Measurements from ENCODE around the gene HOPX. TPM values are rescaled to one million over a fixed set of nuclear protein-coding genes. Genes with fewer than 3 reads are reported as not detected.
"Not testable (repeated sequence)": the region's sequence is repeated elsewhere in the genome, so short reads cannot be mapped to it uniquely, and the experiment has no call there.

Gene HOPX
- total RNA-seq, 4 donors from 2014 or later = 271 to 316 (median 289) TPM

DNA sequence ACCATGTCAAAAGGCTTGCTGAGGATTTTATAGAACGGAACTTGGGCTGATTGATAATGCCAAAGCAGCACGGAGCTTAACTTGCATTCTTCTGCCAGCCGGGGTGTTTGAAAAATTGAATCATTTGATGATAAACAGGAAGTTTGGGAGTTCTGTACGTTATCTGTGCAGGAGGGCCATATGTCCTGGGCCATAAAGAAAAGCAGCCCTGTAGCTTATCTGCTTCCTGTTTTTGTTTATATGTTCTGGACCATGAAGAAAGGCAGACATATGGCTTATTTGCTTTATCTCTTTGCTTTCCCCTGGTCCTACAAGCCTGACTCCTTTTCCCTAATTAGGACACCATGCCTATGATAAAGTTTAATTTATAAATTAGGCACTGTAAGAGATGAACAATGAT is 62.4 kb downstream of the HOPX start:
- intact Hi-C loops (cut with DNase I) = no loop called here
- Histone ChIP-seq H3K4me3 (replicated peaks in 1 of 3) (no peak overlapping the region), H3K9me3 (no peaks in the 10 kb centered on the region), H3K4me1 (no peaks in the 10 kb centered on the region), H3K27me3 (no peaks in the 10 kb centered on the region), H3K36me3 (no peaks in the 10 kb centered on the region), H3K27ac (no peak overlapping the region)
- TF ChIP-seq CTCF (IDR thresholded peaks at IDR 0.05) = no peak
- TF ChIP-seq POLR2A (IDR thresholded peaks at IDR 0.05) = no peak
- 76 to 89% methylated on average over 4 of the region's 4 CpGs for WGBS, 2 donors
- no peak for DNase-seq

DNA sequence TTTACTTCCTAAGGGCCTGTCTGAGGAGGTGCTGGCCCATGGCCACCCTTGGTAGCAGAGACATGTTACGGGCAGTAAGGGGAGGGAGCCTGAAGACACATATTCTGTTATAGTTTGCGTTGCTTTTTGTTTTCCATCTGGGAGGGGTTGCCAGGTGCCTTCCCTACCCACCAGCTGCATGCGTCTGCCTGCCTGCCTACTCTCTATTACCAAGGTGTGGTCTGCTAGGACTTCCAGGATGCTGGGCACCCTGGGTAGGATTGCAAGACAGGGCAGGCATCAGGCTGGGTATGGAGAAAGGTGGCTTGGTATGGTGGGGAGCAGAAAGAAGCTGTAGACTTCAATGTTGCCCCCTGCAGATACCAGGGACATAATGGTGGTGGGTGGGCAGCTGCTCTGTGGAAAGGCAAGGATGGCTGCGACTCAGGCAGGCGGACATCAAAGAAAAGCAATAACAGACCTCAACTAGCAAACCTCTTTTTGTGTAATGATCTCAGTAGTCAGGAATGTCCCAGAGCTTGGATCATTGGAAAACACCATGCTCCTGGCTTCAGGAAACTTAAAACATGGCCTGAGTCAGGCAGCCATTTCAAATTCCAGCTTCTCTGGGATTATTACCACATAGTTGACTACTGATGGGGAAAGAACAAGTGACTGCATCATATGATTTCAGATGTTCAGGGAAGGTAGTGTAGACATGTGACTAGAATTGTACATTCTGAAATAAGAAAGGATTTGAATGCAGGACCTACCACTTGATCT is 67.8 kb downstream of the HOPX start:
- 94 to 96% methylated on average over 5 of the region's 5 CpGs for WGBS, 2 donors
- intact Hi-C loops (cut with DNase I) = no loop called here
- Histone ChIP-seq H3K27ac (no peak overlapping the region), H3K36me3 (no peaks in the 10 kb centered on the region), H3K4me3 (replicated peaks in 1 of 3) (no peak overlapping the region), H3K4me1 (no peaks in the 10 kb centered on the region), H3K27me3 (no peaks in the 10 kb centered on the region), H3K9me3 (no peaks in the 10 kb centered on the region)
- TF ChIP-seq CTCF (IDR thresholded peaks at IDR 0.05) = no peak
- no peak for TF ChIP-seq POLR2A (IDR thresholded peaks at IDR 0.05)
- DNase-seq = peak in 1 of 2 donors; percentile 16

DNA sequence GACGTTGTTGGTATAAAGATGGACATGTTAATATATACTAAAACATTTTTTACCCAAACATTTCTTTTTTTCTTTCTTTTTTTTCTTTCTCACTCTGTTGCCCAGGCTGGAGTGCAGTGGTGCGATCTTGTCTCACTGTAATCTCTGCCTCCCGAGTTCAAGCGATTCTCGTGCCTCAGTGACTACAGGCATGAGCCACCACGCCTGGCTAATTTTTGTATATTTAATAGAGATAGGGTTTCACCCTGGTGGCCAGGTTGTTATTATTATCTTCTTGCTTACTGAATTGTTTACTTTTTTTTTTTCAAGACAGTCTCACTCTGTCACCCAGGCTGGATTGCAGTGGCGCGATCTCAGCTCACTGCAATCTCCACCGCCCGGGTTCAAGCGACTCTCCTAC is 68.8 kb downstream of the HOPX start:
- DNase-seq = peak; percentile 14 to 47
- intact Hi-C loops (cut with DNase I) = no loop called here
- Histone ChIP-seq H3K4me1 (no peaks in the 10 kb centered on the region), H3K36me3 (no peaks in the 10 kb centered on the region), H3K27ac (no peak overlapping the region), H3K27me3 (no peaks in the 10 kb centered on the region), H3K4me3 (replicated peaks in 1 of 3) (no peak overlapping the region), H3K9me3 (no peaks in the 10 kb centered on the region)
- peak in 1 of 6 experiments; percentile 35 for TF ChIP-seq CTCF (IDR thresholded peaks at IDR 0.05)
- TF ChIP-seq POLR2A (IDR thresholded peaks at IDR 0.05) = no peak
- WGBS, 2 donors = 43 to 49% methylated on average over 11 of the region's 11 CpGs

GRCh38 chr4:56611501-56611900 is 69.6 kb downstream of the HOPX start:
- no peak overlapping the region for H3K4me3 ChIP-seq (replicated peaks in 1 of 3)
- 80 to 87% methylated on average over 2 of the region's 2 CpGs for WGBS, 2 donors
- intact Hi-C loops (cut with DNase I) = no loop called here
- H3K4me1 ChIP-seq = no peaks in the 10 kb centered on the region
- H3K36me3 ChIP-seq = no peaks in the 10 kb centered on the region
- H3K27ac ChIP-seq = no peak overlapping the region
- no peak for DNase-seq
- TF ChIP-seq CTCF (IDR thresholded peaks at IDR 0.05) (no peak), POLR2A (IDR thresholded peaks at IDR 0.05) (no peak)
- H3K27me3 ChIP-seq = no peaks in the 10 kb centered on the region
- H3K9me3 ChIP-seq = no peaks in the 10 kb centered on the region

- DNase-seq; intact Hi-C loops (cut with DNase I); H3K4me1 ChIP-seq; H3K27me3 ChIP-seq; H3K36me3 ChIP-seq; H3K27ac ChIP-seq; H3K4me3 ChIP-seq (replicated peaks in 1 of 3); H3K9me3 ChIP-seq: not testable (repeated sequence)
Observed at GRCh38 chr4:56610170-56610569, 70.9 kb downstream of the HOPX start.
